SU-DHL-6 (cell line): ENCODE results near the gene HSD17B11.

ENCODE experiments used
- CTCF ChIP-seq: fragments of 200-600 bp; sonication (generic); IDR thresholded peaks from one replicate; pipeline ENCODE4 v1.5.1; 2017; ENCODE audit warnings: antibody characterized with exemption, mild to moderate bottlenecking, low read length, moderate library complexity; ENCODE audit not compliant: insufficient read depth, poor library complexity, severe bottlenecking
- EZH2phosphoT487 ChIP-seq: fragments of 200-600 bp; sonication (generic), shearing (Covaris generic); conservative IDR thresholded peaks from 2 replicates; pipeline ENCODE4 v1.6.1; 2018; ENCODE audit warnings: mild to moderate bottlenecking, antibody characterized with exemption, low read length, moderate library complexity, mixed read lengths

- TF ChIP-seq CTCF, result no peak
- TF ChIP-seq EZH2phosphoT487, result no peak
These were observed 85.4 kb downstream of the HSD17B11 start for GRCh38 chr4:87305562-87305961.
